Measurements from ENCODE around the gene ARAP1. TPM values are rescaled to one million over a fixed set of nuclear protein-coding genes. Genes with fewer than 3 reads are reported as not detected.

ARAP1 gene
- total RNA-seq, 1 experiment from 2014 or later: 73.6 TPM

DNA sequence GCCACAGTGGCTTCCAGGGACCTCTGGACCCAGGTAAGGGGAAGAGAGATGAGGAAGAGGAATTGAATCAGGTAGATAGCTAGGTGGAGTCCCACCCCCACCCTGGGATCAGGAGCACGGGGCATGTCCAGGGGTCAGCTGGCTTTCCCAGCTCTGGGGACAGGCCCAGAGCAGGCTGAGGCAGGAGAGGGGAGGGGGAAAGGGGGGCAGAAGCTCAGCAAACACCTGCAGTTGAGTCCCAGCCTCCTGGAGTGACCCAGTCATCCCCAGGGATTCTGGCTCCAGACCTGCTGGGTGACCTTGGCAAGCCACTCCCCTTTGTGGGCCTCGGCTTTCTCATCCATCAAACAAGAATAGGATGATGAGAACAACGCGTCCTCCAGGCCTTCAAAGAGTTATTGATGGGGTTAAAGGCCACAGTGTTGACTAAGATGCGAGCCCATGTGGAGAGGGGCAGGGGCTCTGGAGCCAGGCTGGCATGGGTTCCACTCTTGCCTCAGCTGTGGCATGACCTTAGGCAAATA is 25.6 kb upstream of the ARAP1 start:
- Histone ChIP-seq H3K27me3 (ENCODE audit: control insufficient read depth, insufficient read depth, low read length) (no peaks in the 10 kb centered on the region), H3K9me3 (ENCODE audit: control insufficient read depth, insufficient read depth, low read depth, low read length) (no peaks in the 10 kb centered on the region), H3K36me3 (ENCODE audit: control insufficient read depth, insufficient read depth, low read length) (no peaks in the 10 kb centered on the region; the same call in 1 of the 2 replicates), H3K27ac (ENCODE audit: low read length) (no peak overlapping the region), H3K4me3 (ENCODE audit: low read depth in 2 of 2, low read length in 2 of 2) (no peak overlapping the region), H3K4me1 (ENCODE audit: control insufficient read depth, insufficient read depth, low read length) (peaks cover 12% of the 10 kb centered on the region)
- TF ChIP-seq TCF7L2 (IDR thresholded peaks at IDR 0.05; ENCODE audit: low read depth, low read length): no peak
- TF ChIP-seq POLR2AphosphoS5 (IDR thresholded peaks at IDR 0.05; ENCODE audit: low read depth, low read length): no peak
- TF ChIP-seq, protein P1, sequence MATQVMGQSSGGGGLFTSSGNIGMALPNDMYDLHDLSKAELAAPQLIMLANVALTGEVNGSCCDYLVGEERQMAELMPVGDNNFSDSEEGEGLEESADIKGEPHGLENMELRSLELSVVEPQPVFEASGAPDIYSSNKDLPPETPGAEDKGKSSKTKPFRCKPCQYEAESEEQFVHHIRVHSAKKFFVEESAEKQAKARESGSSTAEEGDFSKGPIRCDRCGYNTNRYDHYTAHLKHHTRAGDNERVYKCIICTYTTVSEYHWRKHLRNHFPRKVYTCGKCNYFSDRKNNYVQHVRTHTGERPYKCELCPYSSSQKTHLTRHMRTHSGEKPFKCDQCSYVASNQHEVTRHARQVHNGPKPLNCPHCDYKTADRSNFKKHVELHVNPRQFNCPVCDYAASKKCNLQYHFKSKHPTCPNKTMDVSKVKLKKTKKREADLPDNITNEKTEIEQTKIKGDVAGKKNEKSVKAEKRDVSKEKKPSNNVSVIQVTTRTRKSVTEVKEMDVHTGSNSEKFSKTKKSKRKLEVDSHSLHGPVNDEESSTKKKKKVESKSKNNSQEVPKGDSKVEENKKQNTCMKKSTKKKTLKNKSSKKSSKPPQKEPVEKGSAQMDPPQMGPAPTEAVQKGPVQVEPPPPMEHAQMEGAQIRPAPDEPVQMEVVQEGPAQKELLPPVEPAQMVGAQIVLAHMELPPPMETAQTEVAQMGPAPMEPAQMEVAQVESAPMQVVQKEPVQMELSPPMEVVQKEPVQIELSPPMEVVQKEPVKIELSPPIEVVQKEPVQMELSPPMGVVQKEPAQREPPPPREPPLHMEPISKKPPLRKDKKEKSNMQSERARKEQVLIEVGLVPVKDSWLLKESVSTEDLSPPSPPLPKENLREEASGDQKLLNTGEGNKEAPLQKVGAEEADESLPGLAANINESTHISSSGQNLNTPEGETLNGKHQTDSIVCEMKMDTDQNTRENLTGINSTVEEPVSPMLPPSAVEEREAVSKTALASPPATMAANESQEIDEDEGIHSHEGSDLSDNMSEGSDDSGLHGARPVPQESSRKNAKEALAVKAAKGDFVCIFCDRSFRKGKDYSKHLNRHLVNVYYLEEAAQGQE (IDR thresholded peaks at IDR 0.05; ENCODE audit: insufficient read depth in 1 of 2, low read depth in 2 of 2, low read length in 1 of 2): no peak
- TF ChIP-seq SIN3A (IDR thresholded peaks at IDR 0.05; ENCODE audit: borderline replicate concordance, insufficient read depth, low read depth, low read length): no peak
- TF ChIP-seq, protein P2, sequence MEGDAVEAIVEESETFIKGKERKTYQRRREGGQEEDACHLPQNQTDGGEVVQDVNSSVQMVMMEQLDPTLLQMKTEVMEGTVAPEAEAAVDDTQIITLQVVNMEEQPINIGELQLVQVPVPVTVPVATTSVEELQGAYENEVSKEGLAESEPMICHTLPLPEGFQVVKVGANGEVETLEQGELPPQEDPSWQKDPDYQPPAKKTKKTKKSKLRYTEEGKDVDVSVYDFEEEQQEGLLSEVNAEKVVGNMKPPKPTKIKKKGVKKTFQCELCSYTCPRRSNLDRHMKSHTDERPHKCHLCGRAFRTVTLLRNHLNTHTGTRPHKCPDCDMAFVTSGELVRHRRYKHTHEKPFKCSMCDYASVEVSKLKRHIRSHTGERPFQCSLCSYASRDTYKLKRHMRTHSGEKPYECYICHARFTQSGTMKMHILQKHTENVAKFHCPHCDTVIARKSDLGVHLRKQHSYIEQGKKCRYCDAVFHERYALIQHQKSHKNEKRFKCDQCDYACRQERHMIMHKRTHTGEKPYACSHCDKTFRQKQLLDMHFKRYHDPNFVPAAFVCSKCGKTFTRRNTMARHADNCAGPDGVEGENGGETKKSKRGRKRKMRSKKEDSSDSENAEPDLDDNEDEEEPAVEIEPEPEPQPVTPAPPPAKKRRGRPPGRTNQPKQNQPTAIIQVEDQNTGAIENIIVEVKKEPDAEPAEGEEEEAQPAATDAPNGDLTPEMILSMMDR (IDR thresholded peaks at IDR 0.05): no peak
- no peak for DNase-seq (ENCODE audit: low read depth, low spot score)
- CTCF ChIA-PET: no interaction called here
- POLR2A ChIA-PET: no interaction called here
- BruUV-seq (replicated peaks): no TSS peak
- in situ Hi-C loops (cut with HindIII; ENCODE audit: low pct_unique_long_range_greater_than_20kb, low sequenced_read_pairs) (no loop called here), intact Hi-C loops (cut with micrococcal nuclease; ENCODE audit: unreplicated experiment) (no loop called here)
- no peak for ATAC-seq

DNA sequence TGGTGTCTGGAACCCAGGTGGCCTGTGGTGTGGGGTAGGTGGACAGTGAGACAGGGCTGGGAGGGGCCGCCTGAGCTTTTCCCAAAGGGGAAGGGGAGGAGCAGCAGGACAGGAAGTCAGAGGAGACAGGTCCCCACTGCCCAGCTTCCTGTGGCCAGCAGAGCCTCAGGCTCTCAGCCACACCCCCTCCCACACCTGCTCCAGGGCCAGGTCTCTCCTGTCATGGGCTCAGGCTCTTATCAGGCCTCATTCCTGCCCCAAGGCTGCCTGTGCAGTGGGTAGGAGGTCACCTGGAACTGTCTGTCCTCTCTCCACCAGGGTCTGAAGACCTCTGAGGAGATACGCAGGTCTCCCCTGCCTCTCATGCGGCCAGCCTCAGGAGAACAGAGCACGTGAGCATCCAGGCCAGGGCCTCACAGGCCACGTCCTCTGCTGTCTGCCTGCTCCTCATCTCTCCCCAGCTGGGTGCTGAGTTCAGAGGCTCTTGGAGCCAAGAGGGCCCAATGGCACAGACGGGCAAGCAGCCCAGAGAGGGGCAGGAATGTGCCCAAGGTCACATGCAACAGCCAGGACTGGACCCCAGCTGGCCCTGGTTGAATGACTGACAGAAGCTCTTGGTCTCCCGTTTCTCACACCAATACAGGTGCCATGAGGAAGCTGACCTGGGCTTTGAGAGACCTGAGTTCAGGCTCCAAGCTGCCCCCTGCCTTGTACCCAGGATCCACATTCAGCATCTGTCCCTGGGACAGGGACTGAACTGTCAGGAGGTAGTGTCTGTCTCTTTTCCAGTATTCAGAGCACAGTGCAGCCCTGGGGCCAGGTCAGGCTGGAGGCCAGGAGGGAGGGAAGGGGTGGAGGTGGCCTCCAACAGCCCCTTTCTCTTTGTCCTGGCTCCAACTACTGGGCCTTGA is 24.9 kb upstream of the ARAP1 start:
- no peaks in the 10 kb centered on the region; the same call in 1 of the 2 replicates for H3K36me3 ChIP-seq (ENCODE audit: control insufficient read depth, insufficient read depth, low read length)
- intact Hi-C loops (cut with micrococcal nuclease; ENCODE audit: unreplicated experiment) (no loop called here), in situ Hi-C loops (cut with HindIII; ENCODE audit: low pct_unique_long_range_greater_than_20kb, low sequenced_read_pairs) (no loop called here)
- H3K27me3 ChIP-seq (ENCODE audit: control insufficient read depth, insufficient read depth, low read length): no peaks in the 10 kb centered on the region
- TF ChIP-seq SIN3A (IDR thresholded peaks at IDR 0.05; ENCODE audit: borderline replicate concordance, insufficient read depth, low read depth, low read length): no peak
- TF ChIP-seq, protein P2 (IDR thresholded peaks at IDR 0.05): no peak
- TF ChIP-seq, protein P1 (IDR thresholded peaks at IDR 0.05; ENCODE audit: insufficient read depth in 1 of 2, low read depth in 2 of 2, low read length in 1 of 2): no peak
- no peak for TF ChIP-seq POLR2AphosphoS5 (IDR thresholded peaks at IDR 0.05; ENCODE audit: low read depth, low read length)
- TF ChIP-seq TCF7L2 (IDR thresholded peaks at IDR 0.05; ENCODE audit: low read depth, low read length): no peak
- ChIA-PET POLR2A (no interaction called here), CTCF (no interaction called here)
- peaks cover 9% of the 10 kb centered on the region for H3K4me1 ChIP-seq (ENCODE audit: control insufficient read depth, insufficient read depth, low read length)
- H3K9me3 ChIP-seq (ENCODE audit: control insufficient read depth, insufficient read depth, low read depth, low read length): no peaks in the 10 kb centered on the region
- no peak overlapping the region for H3K27ac ChIP-seq (ENCODE audit: low read length)
- H3K4me3 ChIP-seq (ENCODE audit: low read depth in 2 of 2, low read length in 2 of 2): no peak overlapping the region
- no TSS peak for BruUV-seq (replicated peaks)
- DNase-seq (ENCODE audit: low read depth, low spot score): no peak
- no peak for ATAC-seq

Measured in Panc1 (cell line).